ENCODE results near the gene C2CD4A. TPM values are rescaled to one million over a fixed set of nuclear protein-coding genes. Genes with fewer than 3 reads are reported as not detected.

Gene C2CD4A
- total RNA-seq, 2 donors from 2014 or later: not detected

DNA sequence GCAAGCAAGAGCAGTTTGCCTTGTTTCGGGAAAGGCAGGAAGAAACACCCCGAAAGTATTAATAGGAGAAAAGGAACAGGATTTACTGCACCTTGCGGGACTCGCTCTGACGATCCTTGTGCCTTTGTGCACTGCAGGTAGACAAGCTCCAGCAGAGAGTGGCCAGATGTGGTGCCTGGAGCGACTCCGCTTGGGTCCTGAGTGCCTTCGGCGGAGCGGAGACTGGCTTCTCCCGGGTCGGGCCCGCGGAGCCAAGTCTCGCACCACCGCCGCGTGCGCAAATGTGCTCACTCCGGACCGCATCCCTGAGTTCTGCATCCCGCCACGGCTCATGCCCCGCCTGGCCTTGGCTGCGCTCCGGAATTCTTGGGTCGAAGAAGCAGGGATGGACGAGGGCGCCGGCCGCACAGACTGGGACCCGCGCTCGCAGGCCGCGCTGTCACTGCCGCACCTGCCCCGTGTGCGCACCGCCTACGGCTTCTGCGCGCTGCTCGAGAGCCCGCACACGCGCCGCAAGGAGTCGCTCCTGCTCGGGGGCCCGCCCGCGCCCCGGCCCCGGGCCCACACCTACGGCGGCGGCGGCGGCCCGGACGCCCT, 769 bp downstream of the C2CD4A start:
- Mint-ChIP-seq H3K27ac (no peak overlapping the region), H3K4me3 (peak overlapping the region; percentile 42), H3K36me3 (ENCODE audit: low read depth) (no peaks in the 10 kb centered on the region), H3K9me3 (no peaks in the 10 kb centered on the region), H3K27me3 (ENCODE audit: insufficient read depth) (peaks cover 72% of the 10 kb centered on the region), H3K4me1 (peaks cover 12% of the 10 kb centered on the region)
- DNase-seq: peak; percentile 77
- 3 to 14% methylated on average over 3 to 62 of the region's 62 CpGs for WGBS, 2 experiments (ENCODE audit: insufficient coverage in 1 of 2, insufficient read length in 1 of 2)
- TF ChIP-seq, protein P1, sequence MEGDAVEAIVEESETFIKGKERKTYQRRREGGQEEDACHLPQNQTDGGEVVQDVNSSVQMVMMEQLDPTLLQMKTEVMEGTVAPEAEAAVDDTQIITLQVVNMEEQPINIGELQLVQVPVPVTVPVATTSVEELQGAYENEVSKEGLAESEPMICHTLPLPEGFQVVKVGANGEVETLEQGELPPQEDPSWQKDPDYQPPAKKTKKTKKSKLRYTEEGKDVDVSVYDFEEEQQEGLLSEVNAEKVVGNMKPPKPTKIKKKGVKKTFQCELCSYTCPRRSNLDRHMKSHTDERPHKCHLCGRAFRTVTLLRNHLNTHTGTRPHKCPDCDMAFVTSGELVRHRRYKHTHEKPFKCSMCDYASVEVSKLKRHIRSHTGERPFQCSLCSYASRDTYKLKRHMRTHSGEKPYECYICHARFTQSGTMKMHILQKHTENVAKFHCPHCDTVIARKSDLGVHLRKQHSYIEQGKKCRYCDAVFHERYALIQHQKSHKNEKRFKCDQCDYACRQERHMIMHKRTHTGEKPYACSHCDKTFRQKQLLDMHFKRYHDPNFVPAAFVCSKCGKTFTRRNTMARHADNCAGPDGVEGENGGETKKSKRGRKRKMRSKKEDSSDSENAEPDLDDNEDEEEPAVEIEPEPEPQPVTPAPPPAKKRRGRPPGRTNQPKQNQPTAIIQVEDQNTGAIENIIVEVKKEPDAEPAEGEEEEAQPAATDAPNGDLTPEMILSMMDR (conservative IDR thresholded peaks at IDR 0.05): no peak
- no peaks in the 10 kb centered on the region for H3K4me1 ChIP-seq (ENCODE audit: control insufficient read depth, insufficient read depth, low read length)
- H3K9me3 ChIP-seq (ENCODE audit: control insufficient read depth, low read length): no peaks in the 10 kb centered on the region
- no peak overlapping the region for H3K27ac ChIP-seq (ENCODE audit: low read depth, low read length)
- H3K27me3 ChIP-seq (ENCODE audit: control insufficient read depth, insufficient read depth, low read length, poor library complexity, severe bottlenecking): peaks cover 81% of the 10 kb centered on the region
- no peaks in the 10 kb centered on the region for H3K36me3 ChIP-seq (ENCODE audit: control insufficient read depth, insufficient read depth, low read length)
- no peak overlapping the region for H3K9ac ChIP-seq (ENCODE audit: extremely low read depth, low read length, poor library complexity, severe bottlenecking)
- peak overlapping the region; percentile 28 for H3K4me3 ChIP-seq (ENCODE audit: low read length)

DNA sequence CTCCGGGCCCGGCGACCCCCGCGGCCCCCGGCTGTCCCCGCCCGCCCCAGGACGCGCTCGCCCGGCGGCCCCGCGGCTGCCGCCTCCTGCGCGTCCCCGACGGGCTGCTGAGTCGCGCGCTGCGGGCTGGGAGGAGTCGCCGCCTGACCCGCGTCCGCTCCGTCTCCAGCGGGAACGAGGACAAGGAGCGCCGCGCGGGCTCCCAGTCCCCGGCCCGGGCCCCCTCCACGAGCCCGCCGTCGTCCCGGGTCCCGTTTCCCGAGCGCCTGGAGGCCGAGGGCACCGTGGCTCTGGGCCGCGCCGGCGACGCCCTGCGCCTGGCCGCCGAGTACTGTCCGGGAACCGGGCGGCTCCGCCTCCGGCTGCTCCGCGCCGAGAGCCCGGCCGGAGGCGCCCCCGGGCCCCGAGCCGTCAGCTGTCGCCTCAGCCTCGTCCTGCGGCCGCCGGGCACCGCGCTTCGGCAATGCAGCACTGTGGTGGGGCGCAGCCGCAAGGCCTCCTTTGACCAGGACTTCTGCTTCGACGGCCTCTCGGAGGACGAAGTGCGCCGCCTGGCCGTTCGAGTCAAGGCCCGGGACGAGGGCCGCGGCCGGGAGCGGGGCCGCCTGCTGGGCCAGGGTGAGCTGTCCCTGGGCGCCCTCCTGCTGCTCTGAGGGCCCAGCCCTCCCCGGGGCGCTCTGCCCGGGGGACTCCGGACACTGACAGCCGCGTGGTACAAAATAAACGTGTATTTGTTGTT, 1.5 kb downstream of the C2CD4A start:
- WGBS, 2 experiments (ENCODE audit: insufficient coverage in 1 of 2, insufficient read length in 1 of 2): 1 to 2% methylated on average over 25 to 103 of the region's 103 CpGs
- Histone ChIP-seq H3K9ac (ENCODE audit: extremely low read depth, low read length, poor library complexity, severe bottlenecking) (no peak overlapping the region), H3K4me1 (ENCODE audit: control insufficient read depth, insufficient read depth, low read length) (no peaks in the 10 kb centered on the region), H3K27ac (ENCODE audit: low read depth, low read length) (no peak overlapping the region), H3K4me3 (ENCODE audit: low read length) (peak overlapping the region; percentile 22), H3K36me3 (ENCODE audit: control insufficient read depth, insufficient read depth, low read length) (no peaks in the 10 kb centered on the region), H3K9me3 (ENCODE audit: control insufficient read depth, low read length) (no peaks in the 10 kb centered on the region), H3K27me3 (ENCODE audit: control insufficient read depth, insufficient read depth, low read length, poor library complexity, severe bottlenecking) (peaks cover 74% of the 10 kb centered on the region)
- Mint-ChIP-seq H3K27me3 (ENCODE audit: insufficient read depth) (peaks cover 65% of the 10 kb centered on the region), H3K4me3 (peak overlapping the region; percentile 42), H3K36me3 (ENCODE audit: low read depth) (no peaks in the 10 kb centered on the region), H3K9me3 (no peaks in the 10 kb centered on the region), H3K27ac (no peak overlapping the region), H3K4me1 (peaks cover 12% of the 10 kb centered on the region)
- peak; percentile 86 for DNase-seq
- TF ChIP-seq, protein P1 (conservative IDR thresholded peaks at IDR 0.05): peak; percentile 32

DNA sequence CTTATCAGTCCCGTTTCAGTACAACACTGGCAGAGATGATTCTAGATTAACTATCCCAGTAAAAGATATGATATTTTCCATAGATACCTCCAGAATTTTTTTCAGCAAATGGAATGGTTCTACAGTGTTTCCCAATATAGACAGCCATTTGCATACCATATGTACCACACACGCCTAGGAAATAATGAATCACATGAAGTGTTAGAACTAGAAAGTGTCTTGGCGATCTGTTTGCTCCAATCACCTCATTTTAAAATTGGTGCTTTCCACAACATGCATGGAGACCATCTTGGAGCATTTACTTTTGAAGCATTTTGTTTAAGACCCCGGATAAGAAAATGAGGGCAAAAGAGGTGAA, 2.0 kb downstream of the C2CD4A start:
- no peak for DNase-seq
- no peak overlapping the region for H3K9ac ChIP-seq (ENCODE audit: extremely low read depth, low read length, poor library complexity, severe bottlenecking)
- Mint-ChIP-seq H3K36me3 (ENCODE audit: low read depth) (no peaks in the 10 kb centered on the region), H3K27ac (no peak overlapping the region), H3K4me1 (peaks cover 12% of the 10 kb centered on the region), H3K27me3 (ENCODE audit: insufficient read depth) (peaks cover 60% of the 10 kb centered on the region), H3K9me3 (no peaks in the 10 kb centered on the region), H3K4me3 (peak overlapping the region; percentile 16)
- H3K27me3 ChIP-seq (ENCODE audit: control insufficient read depth, insufficient read depth, low read length, poor library complexity, severe bottlenecking): peaks cover 69% of the 10 kb centered on the region
- no peak overlapping the region for H3K27ac ChIP-seq (ENCODE audit: low read depth, low read length)
- TF ChIP-seq, protein P1 (conservative IDR thresholded peaks at IDR 0.05): no peak
- H3K4me3 ChIP-seq (ENCODE audit: low read length): peak overlapping the region; percentile 22
- no peaks in the 10 kb centered on the region for H3K9me3 ChIP-seq (ENCODE audit: control insufficient read depth, low read length)
- H3K4me1 ChIP-seq (ENCODE audit: control insufficient read depth, insufficient read depth, low read length): no peaks in the 10 kb centered on the region
- WGBS, 2 experiments (ENCODE audit: insufficient coverage in 1 of 2, insufficient read length in 1 of 2): 65 to 75% methylated on average over 3 to 4 of the region's 4 CpGs
- no peaks in the 10 kb centered on the region for H3K36me3 ChIP-seq (ENCODE audit: control insufficient read depth, insufficient read depth, low read length)
